Chondrocyte (in vitro differentiated cells): ENCODE data around the gene INSYN1. TPM values are rescaled to one million over a fixed set of nuclear protein-coding genes. Genes with fewer than 3 reads are reported as not detected.

Experiments
- DNase-seq: peaks from one replicate; pipeline ENCODE4 v3.0.0; 2021; ENCODE audit warnings: mixed read lengths, low spot score
- H3K27ac Mint-ChIP-seq: one replicate; pipeline ENCODE4 v1.8.0; 2021; ENCODE audit warnings: mild to moderate bottlenecking, moderate library complexity, mixed read lengths; ENCODE audit not compliant: unreplicated experiment
- H3K27me3 Mint-ChIP-seq: 2 replicates; pipeline ENCODE4 v1.8.0; 2021; ENCODE audit warnings: low read depth, mixed read lengths
- H3K36me3 Mint-ChIP-seq: 2 replicates; pipeline ENCODE4 v1.8.0; 2021; ENCODE audit warnings: low read depth, mixed read lengths
- H3K4me1 Mint-ChIP-seq: 2 replicates; pipeline ENCODE4 v1.8.0; 2021; ENCODE audit warnings: low read depth, mild to moderate bottlenecking, mixed read lengths
- H3K4me3 Mint-ChIP-seq: one replicate; pipeline ENCODE4 v1.8.0; 2021; ENCODE audit warnings: mild to moderate bottlenecking, moderate library complexity, mixed read lengths; ENCODE audit not compliant: unreplicated experiment
- H3K9me3 Mint-ChIP-seq: 2 replicates; pipeline ENCODE4 v1.8.0; 2021; ENCODE audit warnings: low read depth, mixed read lengths
- CTCF ChIP-seq: fragments of 200-600 bp; sonication (generic); IDR thresholded peaks from 2 replicates; pipeline ENCODE4 v1.5.0; 2021; ENCODE audit warnings: antibody characterized with exemption, mild to moderate bottlenecking, moderate library complexity
- long read RNA-seq: library from polyadenylated mRNA; stranded (forward); transcript quantifications from one replicate; pipeline ENCODE4 v2.0.0, GENCODE V29; 2021
- total RNA-seq: library from RNA; stranded (reverse); gene quantifications from 3 replicates; pipeline ENCODE4 v1.2.1, GENCODE V29; 2021

The INSYN1 gene
- total RNA-seq: 9.9 to 24.9 TPM (median 23.0 TPM) in 3 replicates
- long read RNA-seq, full-length matches to known transcripts: 6 of 8 reads
- long read RNA-seq, partial matches to known transcripts: 0 of 8 reads
- long read RNA-seq, other reads (novel, unspliced or antisense): 2 of 8 reads

GRCh38 chr15:73753250-73754130 is at the start of gene INSYN1:
INSYN1 (minus strand) TSS chr15:73753351; CDS start chr15:73751130, 2,221 bp downstream.
- Mint-ChIP-seq H3K27ac (no peak within 1 kb of the TSS), H3K4me1 (peaks cover 8% of the 10 kb centered on the region), H3K27me3 (peaks cover 8% of the 10 kb centered on the region), H3K36me3 (no peaks in the 10 kb centered on the region), H3K4me3 (peak within 1 kb of the TSS; percentile 59), H3K9me3 (no peaks in the 10 kb centered on the region)
- no peak for DNase-seq
- TF ChIP-seq CTCF: no peak

- peaks cover 51% of the 10 kb centered on the region for H3K4me1 Mint-ChIP-seq
- no peak overlapping the region for H3K4me3 Mint-ChIP-seq
- H3K9me3 Mint-ChIP-seq: no peaks in the 10 kb centered on the region
- TF ChIP-seq CTCF: no peak
- H3K27ac Mint-ChIP-seq: peak overlapping the region; percentile 99
- H3K36me3 Mint-ChIP-seq: no peaks in the 10 kb centered on the region
- no peaks in the 10 kb centered on the region for H3K27me3 Mint-ChIP-seq
- DNase-seq: no peak
Observed at GRCh38 chr15:73802431-73803041, 49.4 kb upstream of the INSYN1 start.

GRCh38 chr15:73800662-73801345 is 47.7 kb upstream of the INSYN1 start:
- no peak for TF ChIP-seq CTCF
- no peak for DNase-seq
- peaks cover 57% of the 10 kb centered on the region for H3K4me1 Mint-ChIP-seq
- peak overlapping the region; percentile 99 for H3K27ac Mint-ChIP-seq
- no peaks in the 10 kb centered on the region for H3K36me3 Mint-ChIP-seq
- no peak overlapping the region for H3K4me3 Mint-ChIP-seq
- H3K9me3 Mint-ChIP-seq: no peaks in the 10 kb centered on the region
- H3K27me3 Mint-ChIP-seq: no peaks in the 10 kb centered on the region

GRCh38 chr15:73799466-73799865 is 46.3 kb upstream of the INSYN1 start:
- DNase-seq: no peak
- TF ChIP-seq CTCF: no peak
- no peaks in the 10 kb centered on the region for H3K27me3 Mint-ChIP-seq
- H3K4me3 Mint-ChIP-seq: no peak overlapping the region
- no peaks in the 10 kb centered on the region for H3K9me3 Mint-ChIP-seq
- H3K36me3 Mint-ChIP-seq: no peaks in the 10 kb centered on the region
- peaks cover 48% of the 10 kb centered on the region for H3K4me1 Mint-ChIP-seq
- peak overlapping the region; percentile 99 for H3K27ac Mint-ChIP-seq
